Hepatocyte (in vitro differentiated cells): ENCODE results near the gene RAB1B. TPM values are rescaled to one million over a fixed set of nuclear protein-coding genes. Genes with fewer than 3 reads are reported as not detected.
A peak's percentile ranks its signal among the peaks of the same experiment; 100 is the strongest.

Experiments used
- DNase-seq: peaks from one replicate; pipeline ENCODE4 v3.0.0-alpha.2; 2016; ENCODE audit warnings: low spot score
- H2AFZ ChIP-seq: fragments of 200-600 bp; sonication (generic); 2 replicates; pipeline ENCODE4 v1.6.0; 2016; ENCODE audit warnings: antibody characterized with exemption, mild to moderate bottlenecking
- H3K27ac ChIP-seq: fragments of 200-600 bp; sonication (generic); 2 replicates; pipeline ENCODE4 v1.5.1; 2016; ENCODE audit warnings: mild to moderate bottlenecking
- H3K27me3 ChIP-seq: fragments of 200-600 bp; sonication (generic); 2 replicates; pipeline ENCODE4 v1.6.1; 2016
- H3K36me3 ChIP-seq: fragments of 200-600 bp; sonication (generic); replicated peaks from 2 replicates; pipeline ENCODE4 v1.5.1; 2016; ENCODE audit warnings: low read depth; ENCODE audit not compliant: insufficient read depth
- H3K4me1 ChIP-seq: fragments of 200-600 bp; sonication (generic); 2 replicates; pipeline ENCODE4 v1.5.1; 2016; ENCODE audit warnings: mild to moderate bottlenecking, moderate library complexity; ENCODE audit not compliant: insufficient read depth
- H3K4me2 ChIP-seq: fragments of 200-600 bp; sonication (generic); 2 replicates; pipeline ENCODE4 v1.6.0; 2016
- H3K4me3 ChIP-seq: fragments of 200-600 bp; sonication (generic); 2 replicates; pipeline ENCODE4 v1.5.1; 2016; ENCODE audit warnings: mild to moderate bottlenecking
- H3K79me2 ChIP-seq: fragments of 200-600 bp; sonication (generic); 2 replicates; pipeline ENCODE4 v1.6.0; 2017; ENCODE audit warnings: mild to moderate bottlenecking
- H3K9me2 ChIP-seq: fragments of 200-600 bp; sonication (generic); replicated peaks from 2 replicates; pipeline ENCODE4 v1.6.0; 2017; ENCODE audit warnings: mild to moderate bottlenecking; ENCODE audit not compliant: insufficient read depth
- H3K9me3 ChIP-seq: fragments of 200-600 bp; sonication (generic); 2 replicates; pipeline ENCODE4 v1.5.1; 2016; ENCODE audit warnings: low read depth, mild to moderate bottlenecking
- H4K20me1 ChIP-seq: fragments of 200-600 bp; sonication (generic); 2 replicates; pipeline ENCODE4 v1.6.0; 2016; ENCODE audit warnings: mild to moderate bottlenecking; ENCODE audit not compliant: insufficient read depth, poor library complexity, severe bottlenecking
- CTCF ChIP-seq: fragments of 200-600 bp; sonication (generic); IDR thresholded peaks from 2 replicates; pipeline ENCODE4 v1.5.1; 2016; ENCODE audit warnings: antibody characterized with exemption, mild to moderate bottlenecking; ENCODE audit not compliant: poor library complexity
- EZH2 ChIP-seq: fragments of 200-600 bp; sonication (generic); IDR thresholded peaks from 2 replicates; pipeline ENCODE4 v1.6.1; 2016; ENCODE audit warnings: antibody characterized with exemption, mild to moderate bottlenecking, borderline replicate concordance
- EZH2phosphoT487 ChIP-seq: fragments of 200-600 bp; sonication (generic); IDR thresholded peaks from one replicate; pipeline ENCODE4 v1.6.1; 2018; ENCODE audit warnings: antibody characterized with exemption, mild to moderate bottlenecking, low read depth, moderate library complexity; ENCODE audit not compliant: unreplicated experiment, severe bottlenecking
- WGBS: methylation state at CpG from one replicate; pipeline ENCODE4 v1.1.6; 2016; ENCODE audit warnings: low lambda C conversion rate; ENCODE audit errors: missing lambda C conversion rate; 5-methylcytosine and 5-hydroxymethylcytosine counted together
- polyA plus RNA-seq: library from polyadenylated mRNA; unstranded; fragments of >200 nt; fragmentation: Nextera tagmentation; extraction: Ambion mirVana; gene quantifications from 2 replicates; pipeline ENCODE4 v1.2.1, GENCODE V29; 2016
- total RNA-seq: library from RNA; depleted of rRNA; stranded (reverse); fragments of >200 nt; gene quantifications from 2 replicates; pipeline ENCODE4 v1.2.3, GENCODE V29; 2014

Gene RAB1B
- total and polyA plus RNA-seq, 2 experiments from 2014 or later, result 19.9 to 88.4 TPM

DNA sequence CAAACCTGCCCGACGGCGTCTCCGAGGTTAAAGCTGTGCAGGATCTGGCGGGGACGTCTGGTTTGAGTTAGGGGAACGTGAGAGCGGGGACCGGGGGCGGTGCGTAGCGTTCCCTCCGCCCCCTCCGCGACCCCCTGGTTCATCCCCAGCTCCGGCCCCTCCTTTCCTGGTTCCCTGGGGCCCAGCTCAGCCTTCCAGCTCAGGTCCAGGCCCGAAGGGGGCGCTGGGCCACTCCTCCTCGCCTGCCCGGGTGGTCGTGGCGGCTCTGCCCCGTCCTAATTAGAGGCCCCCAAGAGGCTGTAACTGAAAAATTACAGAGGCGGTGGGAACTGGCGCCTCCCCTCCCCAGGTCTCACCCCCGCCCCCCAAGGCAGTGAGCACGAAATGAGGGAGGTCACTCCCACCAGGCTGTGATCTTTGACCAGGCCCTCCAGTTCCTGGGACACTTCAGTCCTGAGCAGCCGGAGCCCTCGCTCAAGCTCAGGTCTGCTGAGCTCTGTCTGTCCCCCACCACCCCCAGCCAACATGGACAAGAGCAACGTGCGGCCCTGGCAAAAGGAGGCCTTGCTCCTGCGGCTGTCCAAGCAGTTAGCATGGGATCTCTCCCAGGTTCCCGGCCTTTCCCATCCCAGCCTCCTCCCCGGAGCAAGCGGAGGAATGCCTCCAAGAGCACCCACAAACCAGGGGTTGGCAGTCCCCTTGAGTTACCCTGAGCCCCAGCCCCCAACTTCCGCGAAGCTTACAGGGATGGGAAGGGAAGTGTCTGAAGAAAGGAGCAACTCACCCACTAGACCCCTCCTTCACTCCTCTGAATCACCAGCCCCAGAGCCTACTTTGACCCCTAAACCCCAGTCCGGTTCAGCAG is 45.1 kb downstream of the RAB1B start:
- Histone ChIP-seq H4K20me1 (no peaks in the 10 kb centered on the region), H3K4me1 (peaks cover 15% of the 10 kb centered on the region), H3K9me3 (no peaks in the 10 kb centered on the region), H3K4me2 (peak overlapping the region; percentile 77), H3K27me3 (no peaks in the 10 kb centered on the region), H3K79me2 (peaks cover 29% of the 10 kb centered on the region), H3K9me2 (no peaks in the 10 kb centered on the region), H3K27ac (peak overlapping the region; percentile 97), H2AFZ (no peak overlapping the region), H3K4me3 (peak overlapping the region; percentile 27), H3K36me3 (no peaks in the 10 kb centered on the region)
- peak; percentile 86 for DNase-seq
- 22% methylated on average over 23 of the region's 38 CpGs for WGBS
- TF ChIP-seq EZH2 (no peak), CTCF (peak; percentile 52), EZH2phosphoT487 (no peak)

GRCh38 chr11:66314186-66314501 is 45.7 kb downstream of the RAB1B start:
- H3K9me2 ChIP-seq, result no peaks in the 10 kb centered on the region
- H3K4me1 ChIP-seq, result peaks cover 21% of the 10 kb centered on the region
- no peak for DNase-seq
- H3K4me3 ChIP-seq, result peak overlapping the region; percentile 27
- TF ChIP-seq EZH2, result no peak
- TF ChIP-seq CTCF, result no peak
- TF ChIP-seq EZH2phosphoT487, result no peak
- H4K20me1 ChIP-seq, result no peaks in the 10 kb centered on the region
- H3K9me3 ChIP-seq, result no peaks in the 10 kb centered on the region
- no peaks in the 10 kb centered on the region for H3K36me3 ChIP-seq
- H3K27me3 ChIP-seq, result no peaks in the 10 kb centered on the region
- H2AFZ ChIP-seq, result no peak overlapping the region
- peak overlapping the region; percentile 77 for H3K4me2 ChIP-seq
- H3K79me2 ChIP-seq, result peaks cover 29% of the 10 kb centered on the region
- WGBS, result 87% methylated on average over 1 of the region's 1 CpG
- H3K27ac ChIP-seq, result peak overlapping the region; percentile 97

- H3K4me1 ChIP-seq, result peaks cover 23% of the 10 kb centered on the region
- no peaks in the 10 kb centered on the region for H3K9me3 ChIP-seq
- peak overlapping the region; percentile 27 for H3K4me3 ChIP-seq
- peaks cover 29% of the 10 kb centered on the region for H3K79me2 ChIP-seq
- no peaks in the 10 kb centered on the region for H4K20me1 ChIP-seq
- H3K9me2 ChIP-seq, result no peaks in the 10 kb centered on the region
- no peak for DNase-seq
- H3K36me3 ChIP-seq, result no peaks in the 10 kb centered on the region
- H3K4me2 ChIP-seq, result peak overlapping the region; percentile 77
- peak overlapping the region; percentile 97 for H3K27ac ChIP-seq
- no peak overlapping the region for H2AFZ ChIP-seq
- no peaks in the 10 kb centered on the region for H3K27me3 ChIP-seq
- WGBS, result 88% methylated on average over 17 of the region's 17 CpGs
- TF ChIP-seq EZH2phosphoT487, result no peak
- TF ChIP-seq EZH2, result no peak
- no peak for TF ChIP-seq CTCF
Measured at GRCh38 chr11:66314561-66315497, 46.4 kb downstream of the RAB1B start.
